Measurements from ENCODE around the gene SAE1.

GRCh38 chr19:47111682-47112165 is 18.9 kb upstream of the SAE1 start:
- no peak for TF ChIP-seq CTCF (IDR thresholded peaks at IDR 0.05)
- no peak for TF ChIP-seq POLR2A (IDR thresholded peaks at IDR 0.05)

Data from heart left ventricle (tissue), 13 donors.